Right lobe of liver (tissue), 6 donors: ENCODE data around the gene NBAS. TPM values are rescaled to one million over a fixed set of nuclear protein-coding genes. Genes with fewer than 3 reads are reported as not detected.

ENCODE experiments used
- ATAC-seq, 4 donors: fragments of 200-7000 bp; cut with Tn5 transposase; one replicate each; pipeline ENCODE4 v1.9.1; 2020; ENCODE audit warnings: mild to moderate bottlenecking in 4 of 4, moderate library complexity in 4 of 4
- DNase-seq, 3 donors: peaks; one replicate each; pipeline ENCODE4 v3.0.0-alpha.2; 2020
- H3K27ac ChIP-seq, 3 donors: fragments of 200-600 bp; one replicate each; pipeline ENCODE4 v1.8.0; 2022
- H3K27me3 ChIP-seq, 2 donors: fragments of 200-600 bp; one replicate each; pipeline ENCODE4 v1.8.0; 2022
- H3K36me3 ChIP-seq, 4 donors: fragments of 200-600 bp; sonication (generic) in 1 of 4; one replicate each; pipeline versions ENCODE4 v1.5.1 to v1.8.0; 2017 to 2022; ENCODE audit warnings: control low read depth in 1 of 4
- H3K4me1 ChIP-seq, 4 donors: fragments of 200-600 bp; sonication (generic) in 1 of 4; one replicate each; pipeline versions ENCODE4 v1.5.1 to v1.8.0; 2017 to 2022; ENCODE audit warnings: control low read depth in 1 of 4
- H3K4me3 ChIP-seq, 3 donors: fragments of 200-600 bp; one replicate each; pipeline ENCODE4 v1.8.0; 2022
- H3K9me3 ChIP-seq, 4 donors: fragments of 200-600 bp; sonication (generic) in 1 of 4; one replicate each; pipeline versions ENCODE4 v1.5.1 to v1.8.0; 2017 to 2022; ENCODE audit warnings: control low read depth in 1 of 4
- POLR2A ChIP-seq: fragments of 450-650 bp; IDR thresholded peaks from one replicate; pipeline ENCODE4 v1.6.1; 2017; ENCODE audit warnings: antibody characterized with exemption, mild to moderate bottlenecking
- WGBS: methylation state at CpG from one replicate; pipeline ENCODE4 v1.1.6; 2018; ENCODE audit warnings: low coverage, low lambda C conversion rate; ENCODE audit not compliant: insufficient coverage; ENCODE audit errors: missing lambda C conversion rate; 5-methylcytosine and 5-hydroxymethylcytosine counted together
- intact Hi-C, 2 donors: fragments of 100-400 bp; cut with DNase I; formaldehyde crosslinking; loops; one replicate each; pipeline versions ENCODE4 v1.11.2 to v1.14.1; 2022
- total RNA-seq, 6 experiments: library from RNA; depleted of rRNA in 2 of 6; stranded (reverse); fragments of >200 nt in 2 of 6; fragmentation: NEBNext Ultra II Directional in 3 of 6; extraction: Animal tissue kit (Norgen Biotek cat#: 25700) in 3 of 6; gene quantifications; one replicate each; pipeline versions ENCODE4 v1.1.0 to v1.2.4, GENCODE V29; 2016 to 2023
- TF ChIP-seq, protein P1 (sequence below), 4 donors: fragments of 200-600 bp in 3 of 4; fragments of 450-650 bp in 1 of 4; IDR thresholded peaks; one replicate each; pipeline versions ENCODE4 v1.5.1 to v1.8.0; 2016 to 2022; ENCODE audit warnings: antibody characterized with exemption in 4 of 4, mild to moderate bottlenecking in 2 of 4
- donor health status: DM: no; HTN: yes; CAD: no.
- donor health status: DM: no; HTN: no; CAD: no.
- donor health status: DM: no; HTN: no; CAD: no.
- donor health status: DM: no; HTN: yes; CAD: no.
- donor health status: DM: no; HTN: yes; CAD: no.

The NBAS gene
- total RNA-seq, 6 experiments from 2014 or later = 16.1 to 21.8 (median 18.5) TPM

GRCh38 chr2:15306706-15307105 lies 254.4 kb downstream of the NBAS start:
- intact Hi-C loops = no loop called here
- Histone ChIP-seq H3K36me3 (no peaks in the 10 kb centered on the region), H3K9me3 (no peaks in the 10 kb centered on the region), H3K27me3 (no peaks in the 10 kb centered on the region), H3K4me1 (peaks cover 0 to 12% (median 0%) of the 10 kb centered on the region in 4 donors), H3K27ac (no peak overlapping the region), H3K4me3 (no peak overlapping the region)
- DNase-seq (no peak), ATAC-seq (no peak)
- WGBS = 94% methylated on average over 3 of the region's 3 CpGs
- TF ChIP-seq POLR2A = no peak
- TF ChIP-seq, protein P1, sequence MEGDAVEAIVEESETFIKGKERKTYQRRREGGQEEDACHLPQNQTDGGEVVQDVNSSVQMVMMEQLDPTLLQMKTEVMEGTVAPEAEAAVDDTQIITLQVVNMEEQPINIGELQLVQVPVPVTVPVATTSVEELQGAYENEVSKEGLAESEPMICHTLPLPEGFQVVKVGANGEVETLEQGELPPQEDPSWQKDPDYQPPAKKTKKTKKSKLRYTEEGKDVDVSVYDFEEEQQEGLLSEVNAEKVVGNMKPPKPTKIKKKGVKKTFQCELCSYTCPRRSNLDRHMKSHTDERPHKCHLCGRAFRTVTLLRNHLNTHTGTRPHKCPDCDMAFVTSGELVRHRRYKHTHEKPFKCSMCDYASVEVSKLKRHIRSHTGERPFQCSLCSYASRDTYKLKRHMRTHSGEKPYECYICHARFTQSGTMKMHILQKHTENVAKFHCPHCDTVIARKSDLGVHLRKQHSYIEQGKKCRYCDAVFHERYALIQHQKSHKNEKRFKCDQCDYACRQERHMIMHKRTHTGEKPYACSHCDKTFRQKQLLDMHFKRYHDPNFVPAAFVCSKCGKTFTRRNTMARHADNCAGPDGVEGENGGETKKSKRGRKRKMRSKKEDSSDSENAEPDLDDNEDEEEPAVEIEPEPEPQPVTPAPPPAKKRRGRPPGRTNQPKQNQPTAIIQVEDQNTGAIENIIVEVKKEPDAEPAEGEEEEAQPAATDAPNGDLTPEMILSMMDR (IDR thresholded peaks at IDR 0.05) = no peak

GRCh38 chr2:15303874-15304273 lies 257.3 kb downstream of the NBAS start:
- ATAC-seq (no peak), DNase-seq (no peak)
- Histone ChIP-seq H3K9me3 (no peaks in the 10 kb centered on the region), H3K4me1 (peaks cover 0 to 7% (median 0%) of the 10 kb centered on the region in 4 donors), H3K36me3 (no peaks in the 10 kb centered on the region), H3K27me3 (no peaks in the 10 kb centered on the region), H3K4me3 (no peak overlapping the region), H3K27ac (no peak overlapping the region)
- 86% methylated on average over 2 of the region's 2 CpGs for WGBS
- TF ChIP-seq, protein P1 (IDR thresholded peaks at IDR 0.05) = no peak
- TF ChIP-seq POLR2A = no peak
- intact Hi-C loops = no loop called here

- Histone ChIP-seq H3K4me1 (no peaks in the 10 kb centered on the region), H3K27ac (no peak overlapping the region), H3K36me3 (no peaks in the 10 kb centered on the region), H3K4me3 (no peak overlapping the region), H3K9me3 (no peaks in the 10 kb centered on the region), H3K27me3 (no peaks in the 10 kb centered on the region)
- intact Hi-C loops = no loop called here
- TF ChIP-seq, protein P1 (IDR thresholded peaks at IDR 0.05) = no peak
- no peak for TF ChIP-seq POLR2A
- WGBS = 100% methylated on average over 2 of the region's 3 CpGs
- DNase-seq = no peak
- ATAC-seq = no peak
These were observed 259.0 kb downstream of the NBAS start for GRCh38 chr2:15302154-15302553.

- H3K27ac ChIP-seq = no peak overlapping the region
- intact Hi-C loops = no loop called here
- H3K9me3 ChIP-seq = no peaks in the 10 kb centered on the region
- no peak for ATAC-seq
- DNase-seq = no peak
- WGBS = 86% methylated on average over 8 of the region's 11 CpGs
- H3K36me3 ChIP-seq = no peaks in the 10 kb centered on the region
- H3K4me3 ChIP-seq = no peak overlapping the region
- H3K27me3 ChIP-seq = no peaks in the 10 kb centered on the region
- no peaks in the 10 kb centered on the region for H3K4me1 ChIP-seq
- TF ChIP-seq, protein P1 (IDR thresholded peaks at IDR 0.05) = no peak
- no peak for TF ChIP-seq POLR2A
These were observed 260.2 kb downstream of the NBAS start for GRCh38 chr2:15300624-15301573.
